ENCODE results near the gene LEKR1.

The LEKR1 gene

GRCh38 chr3:156840826-156841689 is 14.9 kb downstream of the LEKR1 start:
- no peak overlapping the region for H2AFZ ChIP-seq (ENCODE audit: low read depth, low read length)
- H3K27ac ChIP-seq (ENCODE audit: low read length), result no peak overlapping the region
- H3K36me3 ChIP-seq (replicated peaks; ENCODE audit: low read depth, low read length), result no peaks in the 10 kb centered on the region
- H3K4me1 ChIP-seq (ENCODE audit: low read length), result no peaks in the 10 kb centered on the region
- no peak overlapping the region for H3K9ac ChIP-seq (ENCODE audit: low read length)
- TF ChIP-seq CTCF (IDR thresholded peaks at IDR 0.05; ENCODE audit: low read depth, low read length), result no peak
- TF ChIP-seq EZH2phosphoT487 (IDR thresholded peaks at IDR 0.05; ENCODE audit: low read depth), result no peak
- no peak overlapping the region for H3K4me2 ChIP-seq (ENCODE audit: low read length)
- no peaks in the 10 kb centered on the region for H3K27me3 ChIP-seq (ENCODE audit: low read depth, low read length)
- no peaks in the 10 kb centered on the region for H3K9me3 ChIP-seq (ENCODE audit: insufficient read depth, low read length)
- no peak overlapping the region for H3K4me3 ChIP-seq (ENCODE audit: low read length)
- no peaks in the 10 kb centered on the region for H4K20me1 ChIP-seq (ENCODE audit: insufficient read depth, low read length)
- no peaks in the 10 kb centered on the region for H3K79me2 ChIP-seq (ENCODE audit: low read length)

- H3K27me3 ChIP-seq (ENCODE audit: low read depth, low read length), result no peaks in the 10 kb centered on the region
- H3K27ac ChIP-seq (ENCODE audit: low read length), result no peak overlapping the region
- no peak overlapping the region for H3K9ac ChIP-seq (ENCODE audit: low read length)
- H3K9me3 ChIP-seq (ENCODE audit: insufficient read depth, low read length), result no peaks in the 10 kb centered on the region
- no peaks in the 10 kb centered on the region for H4K20me1 ChIP-seq (ENCODE audit: insufficient read depth, low read length)
- no peaks in the 10 kb centered on the region for H3K79me2 ChIP-seq (ENCODE audit: low read length)
- no peak for TF ChIP-seq EZH2phosphoT487 (IDR thresholded peaks at IDR 0.05; ENCODE audit: low read depth)
- H3K4me1 ChIP-seq (ENCODE audit: low read length), result no peaks in the 10 kb centered on the region
- no peak overlapping the region for H3K4me3 ChIP-seq (ENCODE audit: low read length)
- no peak overlapping the region for H2AFZ ChIP-seq (ENCODE audit: low read depth, low read length)
- no peak overlapping the region for H3K4me2 ChIP-seq (ENCODE audit: low read length)
- no peaks in the 10 kb centered on the region for H3K36me3 ChIP-seq (replicated peaks; ENCODE audit: low read depth, low read length)
Measured at GRCh38 chr3:156843071-156843808, 17.1 kb downstream of the LEKR1 start.

GRCh38 chr3:156847752-156848448 is 21.7 kb downstream of the LEKR1 start:
- Histone ChIP-seq H2AFZ (ENCODE audit: low read depth, low read length) (no peak overlapping the region), H4K20me1 (ENCODE audit: insufficient read depth, low read length) (no peaks in the 10 kb centered on the region), H3K27me3 (ENCODE audit: low read depth, low read length) (no peaks in the 10 kb centered on the region), H3K36me3 (replicated peaks; ENCODE audit: low read depth, low read length) (no peaks in the 10 kb centered on the region), H3K4me3 (ENCODE audit: low read length) (no peak overlapping the region), H3K9me3 (ENCODE audit: insufficient read depth, low read length) (no peaks in the 10 kb centered on the region), H3K4me2 (ENCODE audit: low read length) (no peak overlapping the region), H3K79me2 (ENCODE audit: low read length) (no peaks in the 10 kb centered on the region), H3K9ac (ENCODE audit: low read length) (no peak overlapping the region), H3K27ac (ENCODE audit: low read length) (no peak overlapping the region), H3K4me1 (ENCODE audit: low read length) (no peaks in the 10 kb centered on the region)
- TF ChIP-seq CTCF (IDR thresholded peaks at IDR 0.05; ENCODE audit: low read depth, low read length), result no peak
- no peak for TF ChIP-seq EZH2phosphoT487 (IDR thresholded peaks at IDR 0.05; ENCODE audit: low read depth)

- H3K36me3 ChIP-seq (replicated peaks; ENCODE audit: low read depth, low read length), result no peaks in the 10 kb centered on the region
- H3K4me1 ChIP-seq (ENCODE audit: low read length), result peaks cover 10% of the 10 kb centered on the region
- no peaks in the 10 kb centered on the region for H3K9me3 ChIP-seq (ENCODE audit: insufficient read depth, low read length)
- H3K4me2 ChIP-seq (ENCODE audit: low read length), result peak overlapping the region; percentile 50
- H3K4me3 ChIP-seq (ENCODE audit: low read length), result no peak overlapping the region
- H3K27me3 ChIP-seq (ENCODE audit: low read depth, low read length), result no peaks in the 10 kb centered on the region
- TF ChIP-seq EZH2phosphoT487 (IDR thresholded peaks at IDR 0.05; ENCODE audit: low read depth), result no peak
- TF ChIP-seq CTCF (IDR thresholded peaks at IDR 0.05; ENCODE audit: low read depth, low read length), result no peak
- H2AFZ ChIP-seq (ENCODE audit: low read depth, low read length), result no peak overlapping the region
- H4K20me1 ChIP-seq (ENCODE audit: insufficient read depth, low read length), result no peaks in the 10 kb centered on the region
- H3K27ac ChIP-seq (ENCODE audit: low read length), result no peak overlapping the region
- H3K79me2 ChIP-seq (ENCODE audit: low read length), result no peaks in the 10 kb centered on the region
- no peak overlapping the region for H3K9ac ChIP-seq (ENCODE audit: low read length)
Measured at GRCh38 chr3:156859578-156859977, 33.4 kb downstream of the LEKR1 start.

Measured in OCI-LY3 (cell line).